Activated CD4-positive, alpha-beta T cell treated with anti-CD3 and anti-CD28 coated beads, Interleukin-2, amount 50 U/mL, for 4 hours (primary cell): ENCODE data around the gene DAO.
A peak's percentile ranks its signal among the peaks of the same experiment; 100 is the strongest.

Experiments
- DNase-seq, 2 experiments: peaks; one replicate each; pipeline ENCODE4 v3.0.0-alpha.2; 2020

Gene DAO

GRCh38 chr12:108876550-108876949 is 3.3 kb upstream of the DAO start:
- no peak for DNase-seq

- DNase-seq, result no peak
Observed at GRCh38 chr12:108881953-108882352, 2.1 kb downstream of the DAO start.

- peak; percentile 59 to 64 for DNase-seq
Observed at GRCh38 chr12:108884116-108885012, 4.5 kb downstream of the DAO start.

- DNase-seq, result no peak
Observed at GRCh38 chr12:108886873-108887629, 7.2 kb downstream of the DAO start.

- DNase-seq, result no peak
Observed at GRCh38 chr12:108888031-108888430, 8.1 kb downstream of the DAO start.

GRCh38 chr12:108890208-108890607 is 10.3 kb downstream of the DAO start:
- no peak for DNase-seq

GRCh38 chr12:108895220-108895802 is 15.4 kb downstream of the DAO start:
- no peak for DNase-seq

- DNase-seq, result no peak
Observed at GRCh38 chr12:108896336-108896735, 16.4 kb downstream of the DAO start.

GRCh38 chr12:108896817-108897216 is 16.9 kb downstream of the DAO start:
- no peak for DNase-seq

GRCh38 chr12:108899145-108899544 is 19.3 kb downstream of the DAO start:
- DNase-seq, result no peak

GRCh38 chr12:108905725-108906124 is 25.8 kb downstream of the DAO start:
- DNase-seq, result no peak

- DNase-seq, result no peak
Observed at GRCh38 chr12:108906971-108907370, 27.1 kb downstream of the DAO start.

GRCh38 chr12:108907839-108908351 is 28.0 kb downstream of the DAO start:
- DNase-seq, result no peak

GRCh38 chr12:108910336-108910735 is 30.4 kb downstream of the DAO start:
- no peak for DNase-seq

GRCh38 chr12:108911915-108912314 is 32.0 kb downstream of the DAO start:
- no peak for DNase-seq

- DNase-seq, result no peak
Observed at GRCh38 chr12:108912361-108912760, 32.5 kb downstream of the DAO start.

GRCh38 chr12:108914121-108914531 is 34.2 kb downstream of the DAO start:
- no peak for DNase-seq

- no peak for DNase-seq
Observed at GRCh38 chr12:108915632-108916133, 35.8 kb downstream of the DAO start.

GRCh38 chr12:108916336-108916735 is 36.4 kb downstream of the DAO start:
- no peak for DNase-seq

GRCh38 chr12:108918206-108918605 is 38.3 kb downstream of the DAO start:
- no peak for DNase-seq

GRCh38 chr12:108918960-108919642 is 39.2 kb downstream of the DAO start:
- DNase-seq, result no peak

GRCh38 chr12:108921946-108922345 is 42.1 kb downstream of the DAO start:
- no peak for DNase-seq

GRCh38 chr12:108922918-108923317 is 43.0 kb downstream of the DAO start:
- no peak for DNase-seq
